Vagina (tissue), 2 donors: Measurements from ENCODE around the gene RAPGEF5. TPM values are rescaled to one million over a fixed set of nuclear protein-coding genes. Genes with fewer than 3 reads are reported as not detected.

Experiments used
- DNase-seq, 2 donors: peaks; one replicate each; pipeline ENCODE4 v3.0.0-alpha.2; 2017; ENCODE audit errors: extremely low spot score in 2 of 2
- H3K27ac ChIP-seq: fragments of 200-600 bp; sonication (generic); one replicate; pipeline ENCODE4 v1.5.1; 2019
- H3K27me3 ChIP-seq: fragments of 200-600 bp; sonication (generic); one replicate; pipeline ENCODE4 v1.5.1; 2019
- H3K36me3 ChIP-seq, 2 donors: fragments of 200-600 bp; sonication (generic); one replicate each; pipeline ENCODE4 v1.5.1; 2017 to 2019
- H3K4me1 ChIP-seq: fragments of 200-600 bp; sonication (generic); one replicate; pipeline ENCODE4 v1.5.1; 2019
- H3K4me3 ChIP-seq, 2 donors: fragments of 200-600 bp; sonication (generic); 1 replicate in 1 of 2; 2 replicates in 1 of 2; pipeline ENCODE4 v1.5.1; 2016 to 2019
- H3K9me3 ChIP-seq: fragments of 200-600 bp; sonication (generic); one replicate; pipeline ENCODE4 v1.5.1; 2019
- POLR2A ChIP-seq, 2 donors: fragments of 450-650 bp; IDR thresholded peaks; one replicate each; pipeline ENCODE4 v1.6.1; 2017; ENCODE audit warnings: antibody characterized with exemption in 2 of 2, mild to moderate bottlenecking in 2 of 2, moderate library complexity in 2 of 2
- POLR2AphosphoS5 ChIP-seq, 2 donors: sonication (generic); formaldehyde crosslinking; IDR thresholded peaks; one replicate each; pipeline ENCODE4 v1.9.0; 2017; ENCODE audit warnings: antibody characterized with exemption in 2 of 2, mild to moderate bottlenecking in 2 of 2, low read depth in 1 of 2; ENCODE audit not compliant: insufficient read depth in 1 of 2
- intact Hi-C: fragments of 100-400 bp; cut with DNase I; formaldehyde crosslinking; loops from one replicate; pipeline ENCODE4 v1.15.1; 2023
- total RNA-seq: library from RNA; depleted of rRNA; stranded (reverse); fragments of >200 nt; gene quantifications from one replicate; pipeline ENCODE4 v1.2.3, GENCODE V29; 2016
- TF ChIP-seq, protein P1 (sequence below), 3 experiments: fragments of 450-650 bp in 2 of 3; fragments of 200-600 bp in 1 of 3; sonication (generic) in 1 of 3; IDR thresholded peaks; one replicate each; pipeline ENCODE4 v1.5.1; 2017 to 2019; ENCODE audit warnings: antibody characterized with exemption in 3 of 3, mild to moderate bottlenecking in 2 of 3, moderate library complexity in 2 of 3

RAPGEF5 gene
- total RNA-seq, 1 donor from 2014 or later, result 68.0 TPM

DNA sequence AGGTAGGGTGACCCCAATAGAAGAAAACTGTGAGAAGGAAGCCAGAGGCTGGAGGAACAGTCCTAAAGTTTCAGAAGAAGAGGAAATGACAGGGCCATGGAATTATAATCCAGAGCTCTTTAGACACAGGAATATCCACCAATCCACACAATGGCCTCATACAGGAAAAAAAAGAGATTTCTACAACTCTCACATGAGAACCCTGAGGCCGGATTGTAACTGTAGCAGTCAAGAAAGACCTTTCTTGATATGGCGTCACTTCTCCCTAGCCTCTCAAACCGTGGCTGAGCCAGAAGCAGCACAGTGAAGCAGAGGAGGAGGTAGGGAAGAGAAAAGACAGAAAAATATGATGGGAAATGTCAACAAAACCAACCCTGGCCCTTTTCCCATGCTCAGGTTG lies 76.9 kb downstream of the RAPGEF5 start:
- Histone ChIP-seq H3K9me3 (no peaks in the 10 kb centered on the region), H3K27ac (no peak overlapping the region), H3K4me3 (no peak overlapping the region), H3K27me3 (no peaks in the 10 kb centered on the region), H3K36me3 (no peaks in the 10 kb centered on the region), H3K4me1 (no peaks in the 10 kb centered on the region)
- intact Hi-C loops, result loop anchor here (5.0 kb wide), 1 partner anchor 1498 kb away; no protein-coding TSS in a partner anchor
- no peak for DNase-seq
- no peak for TF ChIP-seq POLR2A (IDR thresholded peaks at IDR 0.05)

DNA sequence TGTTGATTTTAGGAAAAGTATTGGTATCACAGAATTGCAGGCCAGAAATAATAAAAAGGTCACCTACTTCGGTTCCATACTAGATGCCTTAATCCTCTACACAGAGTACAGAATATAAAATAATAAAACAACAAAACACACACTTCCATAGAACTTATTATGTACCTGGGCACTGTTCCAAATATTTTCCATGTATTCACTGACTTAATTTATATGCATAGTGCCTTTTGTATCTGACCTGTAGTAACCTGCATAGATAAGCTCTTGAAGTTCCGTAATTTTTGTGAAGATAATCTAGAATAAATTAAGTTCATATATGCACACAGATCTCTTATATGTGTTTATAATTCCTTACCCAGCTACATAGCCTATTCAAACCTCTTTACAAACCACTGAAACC lies 78.3 kb downstream of the RAPGEF5 start:
- DNase-seq, result no peak
- no peaks in the 10 kb centered on the region for H3K27me3 ChIP-seq
- H3K9me3 ChIP-seq, result no peaks in the 10 kb centered on the region
- H3K27ac ChIP-seq, result no peak overlapping the region
- H3K4me3 ChIP-seq, result no peak overlapping the region
- intact Hi-C loops, result no loop called here
- H3K4me1 ChIP-seq, result no peaks in the 10 kb centered on the region
- H3K36me3 ChIP-seq, result no peaks in the 10 kb centered on the region
- no peak for TF ChIP-seq POLR2A (IDR thresholded peaks at IDR 0.05)
- no peak for TF ChIP-seq POLR2AphosphoS5 (IDR thresholded peaks at IDR 0.05; ENCODE audit: insufficient read depth in 1 of 2, low read depth in 1 of 2)

DNA sequence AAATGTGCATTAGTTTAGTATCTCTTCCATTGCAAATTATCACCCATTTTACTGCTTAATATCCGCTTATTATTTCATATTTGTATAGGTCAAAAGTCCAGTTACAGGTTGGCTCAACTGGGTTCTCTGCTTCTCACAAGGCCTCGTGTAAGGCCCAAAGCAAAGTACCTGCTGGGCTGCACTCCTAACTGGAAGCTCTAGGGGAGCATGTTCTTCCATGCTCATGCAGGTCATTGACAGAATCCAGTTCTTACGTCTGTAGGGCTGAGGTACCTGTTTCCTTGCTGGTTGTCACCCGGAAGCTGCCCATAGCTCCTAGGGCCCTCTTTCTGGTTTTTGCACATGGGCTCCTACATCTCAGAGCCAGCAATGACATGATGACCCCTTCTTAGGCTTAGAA lies 79.6 kb downstream of the RAPGEF5 start:
- Histone ChIP-seq H3K9me3 (no peaks in the 10 kb centered on the region), H3K27me3 (no peaks in the 10 kb centered on the region), H3K4me3 (no peak overlapping the region), H3K36me3 (no peaks in the 10 kb centered on the region), H3K4me1 (no peaks in the 10 kb centered on the region), H3K27ac (no peak overlapping the region)
- intact Hi-C loops, result no loop called here
- TF ChIP-seq POLR2AphosphoS5 (IDR thresholded peaks at IDR 0.05; ENCODE audit: insufficient read depth in 1 of 2, low read depth in 1 of 2), result no peak
- TF ChIP-seq, protein P1, sequence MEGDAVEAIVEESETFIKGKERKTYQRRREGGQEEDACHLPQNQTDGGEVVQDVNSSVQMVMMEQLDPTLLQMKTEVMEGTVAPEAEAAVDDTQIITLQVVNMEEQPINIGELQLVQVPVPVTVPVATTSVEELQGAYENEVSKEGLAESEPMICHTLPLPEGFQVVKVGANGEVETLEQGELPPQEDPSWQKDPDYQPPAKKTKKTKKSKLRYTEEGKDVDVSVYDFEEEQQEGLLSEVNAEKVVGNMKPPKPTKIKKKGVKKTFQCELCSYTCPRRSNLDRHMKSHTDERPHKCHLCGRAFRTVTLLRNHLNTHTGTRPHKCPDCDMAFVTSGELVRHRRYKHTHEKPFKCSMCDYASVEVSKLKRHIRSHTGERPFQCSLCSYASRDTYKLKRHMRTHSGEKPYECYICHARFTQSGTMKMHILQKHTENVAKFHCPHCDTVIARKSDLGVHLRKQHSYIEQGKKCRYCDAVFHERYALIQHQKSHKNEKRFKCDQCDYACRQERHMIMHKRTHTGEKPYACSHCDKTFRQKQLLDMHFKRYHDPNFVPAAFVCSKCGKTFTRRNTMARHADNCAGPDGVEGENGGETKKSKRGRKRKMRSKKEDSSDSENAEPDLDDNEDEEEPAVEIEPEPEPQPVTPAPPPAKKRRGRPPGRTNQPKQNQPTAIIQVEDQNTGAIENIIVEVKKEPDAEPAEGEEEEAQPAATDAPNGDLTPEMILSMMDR (IDR thresholded peaks at IDR 0.05), result no peak
- no peak for TF ChIP-seq POLR2A (IDR thresholded peaks at IDR 0.05)
- no peak for DNase-seq

DNA sequence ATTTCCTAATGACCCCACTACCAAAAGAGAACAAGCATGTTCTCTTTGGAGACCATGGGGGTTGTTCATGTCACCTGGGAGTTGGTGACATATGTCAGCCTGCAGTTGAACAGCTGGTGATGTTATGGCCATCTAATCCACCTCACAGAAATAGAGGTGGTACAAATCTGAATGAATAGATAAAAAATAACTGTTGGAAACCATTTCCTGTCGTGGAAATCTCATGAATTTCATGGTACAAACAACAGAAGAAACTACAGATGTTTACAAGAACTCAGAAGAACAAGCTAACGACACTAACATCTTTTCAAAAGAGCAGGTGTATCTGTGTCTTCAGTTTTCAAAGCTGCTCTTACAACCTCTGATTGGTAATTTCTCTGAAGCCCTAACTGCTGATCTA lies 81.3 kb downstream of the RAPGEF5 start:
- Histone ChIP-seq H3K9me3 (no peaks in the 10 kb centered on the region), H3K27me3 (no peaks in the 10 kb centered on the region), H3K27ac (no peak overlapping the region), H3K36me3 (no peaks in the 10 kb centered on the region), H3K4me1 (no peaks in the 10 kb centered on the region), H3K4me3 (no peak overlapping the region)
- no peak for DNase-seq
- no peak for TF ChIP-seq POLR2A (IDR thresholded peaks at IDR 0.05)
- intact Hi-C loops, result no loop called here

DNA sequence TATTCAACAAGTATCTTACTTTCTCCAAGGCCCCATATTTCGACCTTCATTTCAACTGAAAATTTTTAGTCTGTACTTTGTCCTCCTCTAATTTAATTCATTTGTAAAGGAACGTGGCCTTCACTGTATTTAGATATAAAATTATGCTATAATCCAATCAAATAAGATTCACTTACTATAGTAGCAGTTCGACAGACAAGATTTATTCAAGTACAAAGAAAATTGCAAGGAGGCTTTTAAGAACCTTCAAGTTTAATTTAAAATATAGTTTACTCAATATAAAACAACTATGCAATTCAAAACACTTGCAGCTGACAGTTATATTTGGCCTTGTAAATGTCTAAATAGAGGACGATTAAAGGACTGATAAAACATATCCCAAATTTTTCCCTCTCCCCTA lies 85.6 kb downstream of the RAPGEF5 start:
- H3K4me3 ChIP-seq, result no peak overlapping the region
- H3K9me3 ChIP-seq, result no peaks in the 10 kb centered on the region
- no peaks in the 10 kb centered on the region for H3K4me1 ChIP-seq
- H3K27me3 ChIP-seq, result no peaks in the 10 kb centered on the region
- no peaks in the 10 kb centered on the region for H3K36me3 ChIP-seq
- intact Hi-C loops, result no loop called here
- TF ChIP-seq POLR2A (IDR thresholded peaks at IDR 0.05) (no peak), POLR2AphosphoS5 (IDR thresholded peaks at IDR 0.05; ENCODE audit: insufficient read depth in 1 of 2, low read depth in 1 of 2) (no peak)
- TF ChIP-seq, protein P1 (IDR thresholded peaks at IDR 0.05), result no peak
- DNase-seq, result no peak
- no peak overlapping the region for H3K27ac ChIP-seq

DNA sequence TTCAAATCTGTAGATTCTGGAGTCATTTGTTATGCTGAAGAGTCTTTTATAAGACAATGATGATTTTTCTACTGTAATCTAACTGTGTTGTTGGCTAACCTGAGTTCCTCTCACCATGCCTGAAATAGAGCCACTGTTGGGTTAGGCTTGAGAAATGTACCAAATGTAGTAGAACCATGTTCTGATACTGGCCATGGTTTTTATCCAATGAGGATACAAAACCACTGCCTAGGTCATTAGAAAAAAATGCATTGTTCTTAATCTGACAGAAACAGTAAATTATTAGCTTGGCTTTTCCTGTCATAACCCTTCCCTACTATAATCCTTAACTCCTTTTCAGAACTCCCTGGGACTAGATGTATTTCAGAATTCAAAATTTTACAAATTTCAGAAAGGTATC lies 86.6 kb downstream of the RAPGEF5 start:
- no peak for DNase-seq
- TF ChIP-seq, protein P1 (IDR thresholded peaks at IDR 0.05), result no peak
- no peak for TF ChIP-seq POLR2A (IDR thresholded peaks at IDR 0.05)
- no peak for TF ChIP-seq POLR2AphosphoS5 (IDR thresholded peaks at IDR 0.05; ENCODE audit: insufficient read depth in 1 of 2, low read depth in 1 of 2)
- Histone ChIP-seq H3K9me3 (no peaks in the 10 kb centered on the region), H3K27me3 (no peaks in the 10 kb centered on the region), H3K27ac (no peak overlapping the region), H3K4me1 (no peaks in the 10 kb centered on the region), H3K36me3 (no peaks in the 10 kb centered on the region), H3K4me3 (no peak overlapping the region)
- intact Hi-C loops, result no loop called here

DNA sequence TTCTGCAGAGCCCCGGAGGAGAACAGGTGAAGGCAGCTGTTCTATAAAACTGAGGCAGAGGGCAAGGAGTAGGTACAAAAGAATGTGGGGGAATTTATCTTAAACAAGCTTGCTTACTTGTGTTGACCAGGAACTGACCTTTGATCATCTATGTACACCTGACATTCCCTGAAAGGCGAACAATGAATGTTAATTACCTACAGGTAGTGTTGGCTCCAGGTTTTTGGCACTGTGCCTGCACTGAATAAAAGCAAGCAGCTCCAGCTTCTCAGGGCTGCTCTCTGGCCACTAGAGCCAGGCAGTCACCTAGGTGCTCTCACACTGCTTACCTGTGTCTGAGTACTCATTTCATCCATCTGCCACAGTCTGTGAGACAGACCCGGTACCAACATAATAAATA lies 87.0 kb downstream of the RAPGEF5 start:
- TF ChIP-seq POLR2A (IDR thresholded peaks at IDR 0.05) (no peak), POLR2AphosphoS5 (IDR thresholded peaks at IDR 0.05; ENCODE audit: insufficient read depth in 1 of 2, low read depth in 1 of 2) (no peak)
- TF ChIP-seq, protein P1 (IDR thresholded peaks at IDR 0.05), result no peak
- Histone ChIP-seq H3K9me3 (no peaks in the 10 kb centered on the region), H3K27me3 (no peaks in the 10 kb centered on the region), H3K4me3 (no peak overlapping the region), H3K36me3 (no peaks in the 10 kb centered on the region), H3K4me1 (no peaks in the 10 kb centered on the region), H3K27ac (no peak overlapping the region)
- intact Hi-C loops, result no loop called here
- DNase-seq, result no peak
